ENCODE results near the gene IGSF1.

DNA sequence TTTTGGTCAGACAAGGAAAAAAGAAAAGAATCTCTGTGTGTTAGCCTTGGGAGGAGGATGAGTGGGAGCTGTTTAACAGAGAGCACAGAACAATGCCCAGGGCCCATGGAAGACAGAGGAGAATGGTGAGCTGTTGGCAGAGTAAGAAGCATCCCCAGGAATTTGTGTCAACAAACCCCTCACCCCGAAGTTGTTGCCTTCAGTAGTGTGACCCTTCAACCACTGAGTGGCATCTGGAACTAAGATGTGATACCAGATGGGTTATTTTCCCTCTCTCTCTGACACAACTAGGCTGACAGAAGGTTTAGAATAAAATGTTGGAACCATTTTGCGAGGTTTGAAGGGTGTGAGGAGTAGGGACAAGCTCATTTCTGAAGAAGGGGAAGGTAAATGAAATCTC, 25.1 kb downstream of the IGSF1 start:
- no peak for TF ChIP-seq EP300 (IDR thresholded peaks at IDR 0.05)
- TF ChIP-seq, protein P1, sequence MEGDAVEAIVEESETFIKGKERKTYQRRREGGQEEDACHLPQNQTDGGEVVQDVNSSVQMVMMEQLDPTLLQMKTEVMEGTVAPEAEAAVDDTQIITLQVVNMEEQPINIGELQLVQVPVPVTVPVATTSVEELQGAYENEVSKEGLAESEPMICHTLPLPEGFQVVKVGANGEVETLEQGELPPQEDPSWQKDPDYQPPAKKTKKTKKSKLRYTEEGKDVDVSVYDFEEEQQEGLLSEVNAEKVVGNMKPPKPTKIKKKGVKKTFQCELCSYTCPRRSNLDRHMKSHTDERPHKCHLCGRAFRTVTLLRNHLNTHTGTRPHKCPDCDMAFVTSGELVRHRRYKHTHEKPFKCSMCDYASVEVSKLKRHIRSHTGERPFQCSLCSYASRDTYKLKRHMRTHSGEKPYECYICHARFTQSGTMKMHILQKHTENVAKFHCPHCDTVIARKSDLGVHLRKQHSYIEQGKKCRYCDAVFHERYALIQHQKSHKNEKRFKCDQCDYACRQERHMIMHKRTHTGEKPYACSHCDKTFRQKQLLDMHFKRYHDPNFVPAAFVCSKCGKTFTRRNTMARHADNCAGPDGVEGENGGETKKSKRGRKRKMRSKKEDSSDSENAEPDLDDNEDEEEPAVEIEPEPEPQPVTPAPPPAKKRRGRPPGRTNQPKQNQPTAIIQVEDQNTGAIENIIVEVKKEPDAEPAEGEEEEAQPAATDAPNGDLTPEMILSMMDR (IDR thresholded peaks at IDR 0.05): no peak
- no peak for TF ChIP-seq POLR2A (IDR thresholded peaks at IDR 0.05)
- TF ChIP-seq POLR2AphosphoS5 (IDR thresholded peaks at IDR 0.05): no peak

All from sigmoid colon (tissue), 4 donors.